ENCODE measurements around the gene LYZL1.
"Not testable (repeated sequence)": the region's sequence is repeated elsewhere in the genome, so short reads cannot be mapped to it uniquely, and the experiment has no call there.

The LYZL1 gene

DNA sequence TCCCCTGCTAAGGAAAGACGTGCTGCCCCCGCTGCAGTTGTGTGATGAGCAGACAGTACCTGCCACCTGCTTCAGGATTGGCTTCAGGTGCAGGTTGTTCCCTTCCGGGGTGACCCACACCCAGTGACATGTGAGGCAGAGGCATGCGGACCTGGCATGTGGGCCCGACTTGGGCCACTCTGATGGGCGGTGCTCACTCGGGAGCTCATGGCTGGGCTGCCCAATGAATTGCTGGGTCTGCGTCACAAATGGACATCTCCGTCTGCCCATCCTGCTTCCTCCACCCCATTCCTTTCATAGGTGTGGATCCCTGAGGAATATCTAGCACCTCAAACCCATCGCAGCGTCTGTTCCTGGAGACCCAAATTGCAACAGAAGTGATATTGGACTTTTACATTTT is 19.3 kb downstream of the LYZL1 start:
- DNase-seq (ENCODE audit: low read depth in 3 of 3) = not testable (repeated sequence)

DNA sequence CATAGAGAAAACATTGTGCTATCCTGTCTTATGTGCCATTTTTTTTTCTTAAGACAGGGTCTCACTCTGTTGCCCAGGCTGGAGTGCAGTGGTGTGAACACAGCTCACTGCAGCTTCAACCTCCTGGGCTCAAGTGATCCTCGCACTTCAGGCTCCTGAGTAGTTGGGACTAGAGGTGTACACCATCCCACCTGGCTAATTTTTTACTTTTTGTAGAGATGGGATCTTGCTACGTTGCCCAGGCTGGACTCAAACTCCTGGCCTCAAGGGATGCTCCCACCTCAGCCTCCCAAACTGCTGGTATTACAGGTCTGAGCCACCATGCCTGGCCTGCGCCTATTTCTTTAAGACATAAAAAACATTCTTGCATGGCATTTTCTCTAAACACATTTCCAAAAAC is 20.6 kb downstream of the LYZL1 start:
- DNase-seq (ENCODE audit: low read depth in 3 of 3) = no peak

DNA sequence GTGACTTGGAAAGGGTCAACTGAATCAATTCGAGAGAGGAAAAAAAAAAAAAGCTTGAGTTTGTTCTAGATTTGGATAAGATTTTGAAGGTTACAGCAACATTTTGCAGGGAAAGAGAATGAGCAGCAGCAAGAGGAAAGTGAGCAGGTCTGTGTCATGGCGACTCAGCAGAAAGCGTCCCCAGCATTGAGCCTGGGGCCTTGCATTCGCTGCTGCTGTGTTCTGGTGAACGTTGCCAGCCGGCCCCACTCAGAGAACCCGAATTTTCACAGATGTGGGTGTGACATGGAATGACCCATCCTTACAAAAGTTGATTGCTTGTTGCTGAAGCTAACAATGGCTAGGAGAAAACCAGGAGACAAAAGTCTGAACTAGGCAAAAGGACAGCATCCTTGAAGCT is 21.6 kb downstream of the LYZL1 start:
- not testable (repeated sequence) for DNase-seq (ENCODE audit: low read depth in 3 of 3)

DNA sequence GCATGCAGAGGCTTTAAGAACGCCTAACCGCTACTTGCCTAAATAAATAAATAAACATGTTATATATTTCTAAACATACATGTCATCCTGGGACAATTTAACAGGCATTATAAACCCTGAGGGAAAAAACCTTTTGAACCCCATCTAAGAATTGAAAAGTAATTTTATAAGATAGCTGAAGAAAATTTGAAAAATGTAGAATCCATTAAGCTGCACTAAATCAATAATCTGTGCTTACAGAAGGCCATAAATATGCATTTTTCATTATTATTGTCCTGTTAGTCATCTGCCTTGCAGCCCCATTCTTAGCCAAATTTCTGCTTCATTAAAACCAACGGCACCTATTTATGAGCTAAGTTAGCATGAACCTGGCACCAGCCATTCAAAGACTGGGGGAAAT is 24.2 kb downstream of the LYZL1 start:
- no peak for DNase-seq (ENCODE audit: low read depth in 3 of 3)

DNA sequence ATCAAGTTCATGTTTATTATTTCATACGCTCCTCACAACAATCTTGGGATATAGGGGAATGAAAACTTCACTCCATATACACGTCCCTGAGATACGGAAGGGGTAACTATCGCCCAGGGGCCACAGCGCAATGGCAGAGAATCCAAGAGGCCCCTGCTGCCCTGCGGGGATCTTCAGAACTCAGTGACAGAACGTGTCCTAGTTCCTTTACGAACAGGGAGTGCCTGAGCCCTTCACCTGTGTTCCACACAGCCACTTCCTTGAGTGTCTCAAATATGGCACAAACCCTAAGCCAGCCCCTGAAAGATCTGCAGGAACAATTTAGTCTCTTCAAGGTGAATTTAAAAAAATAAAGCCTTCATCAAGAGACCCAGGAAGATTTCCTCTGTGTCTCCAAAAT is 25.9 kb downstream of the LYZL1 start:
- DNase-seq (ENCODE audit: low read depth in 3 of 3) = no peak

DNA sequence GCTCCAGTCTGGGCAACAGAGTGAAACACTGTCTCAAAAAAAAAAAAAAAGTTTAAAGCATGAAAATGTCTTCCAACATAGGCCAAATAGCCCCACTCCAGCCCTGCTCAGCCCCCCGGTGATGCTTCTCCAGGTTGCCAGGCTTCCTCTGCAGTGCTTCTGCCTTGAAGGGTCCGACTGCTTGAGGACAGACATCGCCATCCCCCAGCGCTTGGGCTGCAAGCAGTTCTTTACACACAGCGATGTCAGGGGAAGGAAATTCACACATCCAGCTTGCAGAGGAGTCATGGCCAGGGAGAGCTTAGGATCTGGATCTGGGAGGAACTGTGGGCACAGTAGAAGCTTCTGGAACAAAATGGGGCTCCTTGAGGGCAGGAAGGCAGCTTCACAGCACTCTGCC is 26.9 kb downstream of the LYZL1 start:
- no peak for DNase-seq (ENCODE audit: low read depth in 3 of 3)

DNA sequence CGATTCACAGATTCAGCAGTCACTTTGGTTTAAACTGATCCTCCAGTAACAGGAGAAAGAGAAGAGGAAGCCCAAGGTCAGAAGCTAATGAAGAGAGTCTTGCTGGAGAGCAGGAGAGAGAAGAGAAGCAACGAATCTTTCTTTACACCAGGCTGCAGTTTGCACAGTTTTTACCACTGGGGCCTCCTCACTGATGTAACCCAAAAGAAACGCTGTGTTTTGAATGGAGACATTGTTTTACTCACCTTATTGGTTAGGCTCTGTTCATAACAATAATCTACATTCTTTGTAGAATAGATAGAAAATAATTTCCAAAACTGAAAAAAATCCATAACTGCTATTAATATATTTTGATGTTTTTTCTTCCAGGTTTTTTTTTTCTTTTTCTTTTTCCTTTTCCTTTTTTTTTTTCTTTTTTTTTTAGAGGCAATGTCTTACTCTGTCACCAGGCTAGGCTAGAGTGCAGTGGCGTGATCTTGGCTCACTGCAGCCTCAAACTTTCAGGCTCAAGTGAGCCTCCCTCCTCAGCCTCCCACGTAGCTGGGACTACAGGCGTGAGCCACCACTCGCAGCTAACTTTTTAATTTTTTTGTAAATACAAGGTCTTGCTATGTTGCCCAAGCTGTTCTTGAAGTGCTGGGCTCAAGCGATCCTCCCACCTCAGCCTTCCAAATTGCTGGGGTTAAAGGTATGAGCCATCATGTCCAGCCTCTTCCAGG is 27.6 kb downstream of the LYZL1 start:
- DNase-seq (ENCODE audit: low read depth in 3 of 3) = no peak

DNA sequence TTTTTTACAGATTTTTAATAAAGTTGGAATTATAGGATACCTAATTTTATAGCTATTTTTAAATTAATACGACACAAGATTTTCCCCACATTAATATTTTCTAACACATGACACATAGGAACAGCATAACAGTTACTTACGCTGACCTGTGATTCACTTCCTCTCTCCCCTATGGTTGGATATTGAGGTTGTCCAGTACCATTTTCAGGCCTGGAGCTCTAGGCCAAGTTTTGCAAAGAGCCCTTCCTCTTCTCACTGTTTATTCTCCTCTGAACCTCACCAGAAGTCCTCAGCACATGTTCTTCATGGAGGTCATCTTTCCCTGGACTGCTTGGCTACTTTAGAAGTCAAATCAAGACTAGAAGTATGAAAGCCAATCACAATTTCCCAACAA is 28.2 kb downstream of the LYZL1 start:
- DNase-seq (ENCODE audit: low read depth in 3 of 3) = no peak

DNA sequence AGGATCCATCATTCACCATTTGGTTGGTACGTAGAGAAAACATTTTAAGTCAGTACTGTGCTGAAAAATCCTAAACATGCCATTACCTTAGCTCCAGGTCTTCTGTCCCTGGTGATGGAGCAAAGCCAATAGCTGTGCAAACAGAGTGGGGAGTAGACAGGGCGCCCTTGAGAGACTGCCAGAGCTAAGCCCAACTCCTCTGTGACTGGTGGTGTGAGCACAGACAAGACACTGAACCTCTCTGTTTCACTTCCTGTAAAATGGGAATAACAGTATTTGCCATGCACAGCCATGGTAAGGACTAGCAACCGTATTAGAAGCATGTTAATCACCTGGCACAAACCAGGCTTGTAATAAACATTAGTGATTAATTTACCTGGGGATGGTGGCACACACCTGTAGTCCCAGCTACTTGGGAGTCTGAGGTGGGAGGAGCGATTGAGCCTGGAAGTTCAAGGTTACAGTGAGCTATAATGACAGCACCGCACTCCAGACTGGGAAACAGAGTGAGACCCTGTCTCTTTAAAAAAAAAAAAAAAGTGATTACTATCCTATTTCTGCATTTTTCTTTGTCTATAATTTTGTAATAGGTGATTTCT is 28.7 kb downstream of the LYZL1 start:
- DNase-seq (ENCODE audit: low read depth in 3 of 3) = no peak

DNA sequence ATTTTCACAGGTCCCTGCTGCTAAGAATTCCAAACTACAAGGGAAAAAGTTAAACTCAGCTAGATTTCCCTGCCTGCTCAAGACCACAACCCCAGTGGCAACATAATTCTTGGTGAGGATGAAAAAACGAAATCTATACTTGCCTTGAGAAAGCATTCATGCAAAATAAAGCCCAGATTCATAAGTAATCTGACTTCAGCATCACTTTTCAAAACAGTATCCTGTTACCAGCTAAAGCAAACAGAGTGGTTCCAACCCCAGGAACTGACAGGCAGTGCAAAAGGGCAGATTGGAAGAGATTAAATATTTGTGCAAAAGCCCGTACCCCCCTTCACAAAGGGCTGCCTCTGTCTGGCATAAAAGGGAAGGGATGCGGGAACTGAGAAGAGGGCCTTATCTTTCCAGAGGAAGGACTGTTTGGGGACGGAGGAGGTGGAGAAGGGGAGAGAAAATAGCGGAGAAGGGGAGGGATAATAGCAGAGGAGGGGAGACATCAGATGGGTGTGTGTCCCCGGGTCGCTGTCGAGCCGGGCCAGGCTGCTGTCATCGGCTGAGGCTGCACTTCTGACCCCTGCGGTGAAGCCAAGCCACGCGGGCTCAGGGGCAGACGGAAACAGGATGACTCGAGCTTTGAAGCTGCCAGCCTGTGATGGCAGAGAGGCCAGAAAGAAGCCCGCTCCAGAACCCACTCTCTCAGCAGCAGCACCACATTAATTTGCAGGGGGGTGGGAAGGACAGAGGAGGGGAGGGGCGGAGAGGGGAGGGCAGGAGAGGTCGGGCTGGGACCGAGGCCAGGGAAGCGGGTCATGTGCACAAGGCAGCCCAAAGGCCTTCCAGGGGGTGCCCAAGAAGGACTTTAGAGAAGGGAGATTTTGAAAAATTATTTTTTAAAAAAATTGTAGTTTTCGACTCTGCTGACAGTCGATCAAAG is 29.5 kb downstream of the LYZL1 start:
- not testable (repeated sequence) for DNase-seq (ENCODE audit: low read depth in 3 of 3)

DNA sequence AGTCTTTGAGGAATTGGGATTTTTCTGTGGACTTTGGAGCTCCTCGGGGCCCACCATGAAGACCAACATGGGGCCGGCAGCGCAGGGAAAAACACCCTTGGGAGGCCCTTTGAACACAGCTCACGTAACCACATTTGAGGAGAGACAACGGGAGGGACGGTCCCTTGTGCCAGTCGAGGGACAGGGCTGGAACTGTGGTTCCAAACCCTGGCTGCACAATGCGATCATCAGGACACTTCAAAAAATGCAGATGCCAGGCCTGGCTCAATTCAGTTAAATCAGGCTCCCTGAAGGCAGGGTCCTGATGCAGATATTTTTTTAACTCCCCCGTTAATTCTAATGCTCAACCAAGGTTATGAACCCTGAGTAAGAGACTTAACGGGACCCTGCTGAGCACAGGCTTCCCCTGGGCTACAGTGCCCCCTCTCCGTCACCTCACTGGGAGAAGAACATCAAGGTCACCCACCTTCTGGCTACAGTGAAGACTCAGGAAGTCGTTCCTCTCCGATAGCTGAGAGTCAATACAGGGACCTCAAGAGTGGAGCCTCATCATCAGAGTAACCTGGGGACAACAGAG is 30.4 kb downstream of the LYZL1 start:
- DNase-seq (ENCODE audit: low read depth in 3 of 3) = no peak

DNA sequence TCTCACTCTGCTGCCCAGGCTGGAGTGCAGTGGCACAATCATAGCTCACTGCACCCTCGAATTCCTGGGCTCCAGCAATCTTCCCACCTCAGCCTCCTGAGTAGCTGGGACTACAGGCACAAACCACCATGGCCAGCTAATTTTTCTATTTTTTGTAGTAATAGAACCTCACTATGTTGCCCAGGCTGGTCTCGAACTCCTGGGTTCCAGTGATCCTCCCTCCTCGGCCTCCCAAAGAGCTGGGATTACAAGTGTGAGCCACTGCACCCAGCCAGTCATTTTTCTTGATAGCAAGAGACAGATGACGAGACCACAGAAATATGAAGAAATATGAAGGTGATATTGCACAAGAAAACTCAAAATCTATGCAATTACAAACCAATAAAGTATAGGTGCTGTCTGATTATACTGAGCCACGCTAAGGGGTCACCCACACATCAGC is 31.8 kb downstream of the LYZL1 start:
- DNase-seq (ENCODE audit: low read depth in 3 of 3) = not testable (repeated sequence)

DNA sequence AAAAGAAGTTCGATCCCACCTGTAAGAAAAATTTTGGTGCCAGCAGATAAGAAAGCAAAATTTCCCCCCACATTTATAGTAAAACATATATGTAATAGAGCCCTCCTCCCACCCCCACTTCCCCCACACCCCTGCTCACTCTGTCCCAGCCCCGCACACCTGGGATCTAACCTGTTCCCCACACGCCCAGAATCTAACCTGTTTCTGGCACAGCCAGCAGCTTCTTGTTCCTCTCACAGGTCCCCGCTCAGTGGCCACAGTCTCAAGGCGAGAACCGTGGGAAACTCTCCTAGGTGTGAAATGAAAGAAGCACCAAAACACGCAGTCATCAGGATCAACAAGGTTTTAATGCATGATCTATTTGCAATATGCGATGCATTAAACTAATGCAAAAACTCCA is 32.8 kb downstream of the LYZL1 start:
- DNase-seq (ENCODE audit: low read depth in 3 of 3) = no peak

DNA sequence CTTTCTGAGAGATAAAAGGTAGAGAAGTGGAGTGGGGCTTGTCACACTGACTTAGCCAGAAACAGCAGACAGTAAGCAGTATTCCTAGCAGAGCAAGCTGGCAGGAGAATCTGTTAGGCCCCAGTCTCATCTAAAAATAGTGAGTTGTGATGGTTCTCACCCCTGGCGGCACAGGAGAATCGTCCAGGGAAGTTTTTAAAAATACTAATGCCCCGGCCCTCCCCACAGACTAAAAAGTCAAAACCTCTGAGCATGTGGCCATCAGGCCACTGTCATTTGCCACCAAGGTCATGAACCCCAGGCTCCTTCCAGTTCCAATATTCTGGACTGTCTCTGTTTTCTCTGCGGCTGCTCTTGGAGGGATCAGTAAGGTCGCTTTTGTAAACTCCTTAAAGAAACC is 34.0 kb downstream of the LYZL1 start:
- DNase-seq (ENCODE audit: low read depth in 3 of 3) = no peak

DNA sequence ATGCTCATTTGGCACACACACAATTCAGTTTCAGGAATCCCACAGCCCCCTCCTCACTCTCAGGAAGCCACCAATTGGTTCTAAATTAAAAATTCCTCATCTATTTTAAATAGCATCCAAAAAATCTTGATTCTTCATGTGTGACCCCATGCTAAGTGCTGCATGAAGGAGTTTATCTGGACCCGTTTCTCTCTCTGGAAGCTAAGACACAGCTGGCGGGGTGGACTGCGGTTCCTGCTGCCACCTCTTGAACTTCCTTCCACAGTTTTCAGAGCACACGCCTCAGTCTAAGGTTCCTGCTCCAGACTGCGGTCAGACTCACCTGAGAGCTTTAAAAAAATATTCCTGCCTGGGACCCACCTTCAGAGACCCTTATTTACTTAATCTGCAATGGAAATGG is 34.5 kb downstream of the LYZL1 start:
- no peak for DNase-seq (ENCODE audit: low read depth in 3 of 3)

DNA sequence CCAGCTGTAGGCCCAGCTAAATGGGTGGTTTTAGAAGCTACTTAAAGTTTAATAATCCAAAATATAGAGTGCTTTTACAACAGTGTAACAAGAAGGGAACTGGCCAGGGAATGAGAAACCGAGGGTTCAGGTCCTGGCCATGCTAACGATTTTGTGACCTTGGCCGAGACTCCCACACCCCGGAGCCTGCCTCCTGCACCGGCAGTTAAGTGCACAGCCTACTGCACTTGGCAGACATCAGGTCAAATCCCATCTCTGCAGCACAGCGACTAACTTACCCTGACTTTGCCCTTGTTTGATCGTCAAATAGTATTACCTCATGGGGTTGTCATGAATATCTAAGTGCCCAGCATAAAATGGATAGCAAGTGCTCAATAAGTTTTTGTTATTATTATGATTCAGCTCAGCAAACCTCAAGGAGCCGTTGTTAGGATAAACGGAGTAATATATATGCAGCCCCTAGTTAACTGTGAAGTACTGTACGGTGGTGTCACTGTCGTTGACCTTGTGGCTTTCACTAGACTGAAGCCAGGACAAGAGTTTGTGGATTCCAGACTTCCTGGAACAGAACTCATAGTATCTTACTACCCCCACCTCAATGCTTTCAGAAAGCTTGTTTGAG is 35.5 kb downstream of the LYZL1 start:
- DNase-seq (ENCODE audit: low read depth in 3 of 3) = no peak

DNA sequence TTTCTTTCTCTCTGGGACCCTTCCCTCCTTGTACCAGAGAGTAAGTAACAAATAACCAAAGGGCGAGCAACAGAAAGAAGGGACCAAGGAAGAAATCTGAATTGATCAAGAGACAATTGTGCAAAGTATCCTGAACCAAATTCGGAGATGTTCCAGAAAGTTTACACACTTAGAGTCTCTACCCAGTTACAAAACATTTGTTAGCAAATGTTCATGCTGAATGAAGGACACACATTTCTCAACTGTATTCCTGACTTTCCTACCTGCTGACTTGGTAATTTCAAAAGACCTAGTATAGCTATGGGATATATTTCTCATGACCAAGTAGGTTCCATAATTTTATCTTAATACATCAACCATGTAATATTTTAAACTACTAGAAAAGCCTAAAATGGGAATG is 37.4 kb downstream of the LYZL1 start:
- no peak for DNase-seq (ENCODE audit: low read depth in 3 of 3)

DNA sequence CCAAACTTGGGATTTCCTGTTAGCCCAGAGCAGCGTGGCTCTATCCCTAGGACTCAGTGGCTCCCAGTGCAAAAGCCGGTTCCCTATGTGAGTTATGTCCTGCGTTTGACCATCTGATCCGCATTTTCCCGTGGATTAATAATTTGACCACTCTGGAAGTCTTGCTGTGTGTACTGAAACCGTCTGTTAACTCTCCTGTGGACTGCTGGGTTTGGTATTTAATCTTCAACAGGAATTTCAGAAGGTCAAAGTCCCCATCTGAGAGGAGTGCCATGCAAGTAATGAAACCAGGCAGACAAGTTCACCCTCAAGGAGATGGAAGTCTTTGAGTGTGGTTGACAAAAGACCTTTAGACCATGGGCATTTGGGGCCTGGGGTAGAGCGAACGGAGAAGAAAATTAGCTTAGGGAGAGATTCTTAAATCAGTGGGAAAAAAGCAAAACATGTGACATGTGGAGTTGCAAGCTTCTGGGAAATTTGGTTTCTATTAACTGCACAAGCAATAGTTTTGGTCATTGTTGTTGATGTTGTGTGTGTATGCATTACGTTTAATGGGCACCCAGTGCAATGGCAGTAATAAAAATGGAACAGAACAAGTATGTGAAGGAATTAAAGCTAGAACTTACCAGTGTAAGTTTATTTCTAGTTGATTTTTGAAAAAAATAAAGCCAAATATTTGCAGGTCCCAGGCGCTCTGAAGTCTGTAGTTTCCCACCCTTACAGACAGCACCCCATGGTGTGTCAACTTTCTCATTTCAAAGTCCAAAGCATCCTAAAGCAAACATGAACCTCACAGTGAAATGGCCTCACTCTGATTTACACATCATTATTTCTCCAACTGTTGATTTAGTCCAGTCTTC is 38.2 kb downstream of the LYZL1 start:
- DNase-seq (ENCODE audit: low read depth in 3 of 3) = no peak

DNA sequence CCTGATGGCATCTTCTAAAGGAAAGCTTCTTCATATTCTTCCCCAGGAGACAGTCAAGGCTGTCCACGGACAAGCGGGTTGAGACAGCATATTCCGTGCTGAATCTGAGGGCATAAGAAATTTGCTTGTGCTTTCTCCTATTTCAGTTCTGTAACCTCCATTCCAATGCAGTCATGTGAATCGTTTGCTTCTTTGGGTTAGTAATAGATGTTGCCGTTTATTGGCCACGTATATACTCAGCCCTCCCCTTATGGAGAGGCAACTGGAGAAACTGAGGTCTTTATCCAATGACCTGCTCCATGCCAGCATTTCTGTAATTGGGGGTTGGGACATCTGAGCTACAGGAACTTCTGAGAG is 38.9 kb downstream of the LYZL1 start:
- no peak for DNase-seq (ENCODE audit: low read depth in 3 of 3)

DNA sequence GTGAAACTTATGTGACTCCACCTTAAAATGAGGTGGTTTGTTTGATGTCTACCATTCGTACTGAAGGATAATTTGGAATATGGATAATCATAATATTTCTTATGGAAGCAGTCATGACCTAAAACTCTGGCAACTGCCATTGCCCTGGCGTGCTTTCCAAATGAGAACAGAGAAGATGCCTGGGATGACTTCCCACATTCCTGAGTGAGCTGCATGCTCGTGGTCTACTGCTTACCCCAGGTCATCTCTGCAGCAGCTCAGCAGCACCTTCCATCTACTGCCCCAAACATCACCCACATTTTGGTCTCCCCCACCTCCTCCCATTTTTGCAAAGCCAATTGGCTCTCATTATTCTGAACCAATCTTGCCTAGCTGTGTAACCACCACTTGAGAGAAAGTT is 40.1 kb downstream of the LYZL1 start:
- DNase-seq (ENCODE audit: low read depth in 3 of 3) = no peak

DNA sequence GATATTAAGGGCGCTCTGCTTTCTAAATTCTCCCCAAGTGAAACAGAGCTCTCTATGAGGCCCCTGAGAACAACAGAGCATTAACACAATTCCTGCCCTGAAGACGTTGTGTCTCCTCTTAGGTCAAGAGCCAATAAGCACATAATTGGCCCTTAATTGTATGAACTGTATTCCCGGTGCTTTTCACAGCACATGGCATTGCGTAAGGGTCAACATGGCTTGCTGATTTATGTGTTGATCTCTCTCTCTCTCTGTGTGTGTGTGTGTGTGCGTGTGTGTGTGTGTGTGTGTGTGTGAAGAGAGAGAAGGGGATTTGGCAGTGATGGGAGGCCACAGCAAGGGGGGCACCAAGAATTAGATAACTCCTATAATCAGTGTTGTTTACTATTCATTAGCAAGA is 40.5 kb downstream of the LYZL1 start:
- no peak for DNase-seq (ENCODE audit: low read depth in 3 of 3)
